HG03039 (cell line): Measurements from ENCODE around the gene NUFIP1.
"Not testable (repeated sequence)": the region's sequence is repeated elsewhere in the genome, so short reads cannot be mapped to it uniquely, and the experiment has no call there.

Experiments
- ATAC-seq: cut with Tn5 transposase; IDR thresholded peaks from one replicate; pipeline ENCODE4 v1.9.1; 2021; ENCODE audit warnings: mild to moderate bottlenecking, moderate library complexity; ENCODE audit not compliant: unreplicated experiment

The NUFIP1 gene

DNA sequence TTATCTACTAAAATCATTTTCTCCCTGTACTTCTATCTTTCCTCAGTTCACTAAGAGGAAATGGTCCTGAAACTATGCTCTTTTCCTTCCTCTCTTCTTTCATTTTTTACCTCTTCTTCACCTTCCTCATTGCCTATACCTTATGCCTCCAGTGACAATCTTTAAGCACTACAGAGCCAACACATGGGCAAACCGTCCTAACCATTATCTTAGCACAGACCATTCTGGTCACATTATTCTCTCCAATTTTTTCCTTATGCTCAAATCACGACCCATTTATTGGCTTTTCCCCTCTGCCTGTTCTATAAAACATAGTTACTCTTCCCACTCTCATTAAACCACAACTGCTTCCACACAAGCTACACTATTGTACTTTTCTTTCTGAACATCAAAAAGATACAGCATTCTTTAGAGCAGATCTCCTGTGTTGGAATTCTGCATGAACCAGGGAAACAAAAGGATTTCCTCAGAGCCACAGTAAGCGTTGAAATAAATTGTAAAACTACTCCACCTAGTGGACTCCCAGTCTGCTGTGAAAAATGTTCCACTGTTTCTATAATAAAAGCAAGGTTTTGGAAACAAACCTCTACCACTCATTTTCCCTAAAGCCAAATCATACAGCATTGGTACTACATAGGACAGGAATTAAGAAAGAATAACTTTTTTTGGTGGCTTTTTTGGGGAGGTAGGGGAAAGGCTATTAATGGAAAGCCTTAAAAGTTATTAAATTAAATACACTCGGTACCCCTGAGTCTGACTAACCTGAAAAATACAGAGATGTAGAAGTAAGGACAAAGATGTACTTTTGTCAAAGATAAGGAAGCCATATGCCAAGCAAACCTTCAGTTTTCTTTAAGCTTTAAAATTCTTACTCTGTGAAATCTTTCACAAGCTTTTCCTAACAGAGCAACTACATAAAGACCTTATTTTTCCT, 19.5 kb downstream of the NUFIP1 start:
- ATAC-seq: no peak

DNA sequence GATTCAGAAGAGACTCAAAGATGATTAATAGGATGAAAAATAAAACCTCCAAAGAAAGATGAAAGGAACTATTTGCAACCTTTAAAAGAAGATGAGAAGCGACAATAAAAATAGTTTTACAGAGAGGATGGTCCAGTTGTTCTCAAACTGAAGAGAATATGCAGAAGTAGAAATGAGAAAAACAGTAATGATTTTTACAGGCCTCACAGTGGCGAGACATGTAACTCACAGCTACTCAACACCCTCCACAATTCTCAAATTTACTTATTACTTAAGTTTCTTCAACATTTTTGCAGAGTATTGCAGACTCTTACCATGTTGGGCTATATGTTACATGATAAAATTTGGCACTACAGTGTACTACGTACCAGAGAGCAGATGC, 20.8 kb downstream of the NUFIP1 start:
- no peak for ATAC-seq

DNA sequence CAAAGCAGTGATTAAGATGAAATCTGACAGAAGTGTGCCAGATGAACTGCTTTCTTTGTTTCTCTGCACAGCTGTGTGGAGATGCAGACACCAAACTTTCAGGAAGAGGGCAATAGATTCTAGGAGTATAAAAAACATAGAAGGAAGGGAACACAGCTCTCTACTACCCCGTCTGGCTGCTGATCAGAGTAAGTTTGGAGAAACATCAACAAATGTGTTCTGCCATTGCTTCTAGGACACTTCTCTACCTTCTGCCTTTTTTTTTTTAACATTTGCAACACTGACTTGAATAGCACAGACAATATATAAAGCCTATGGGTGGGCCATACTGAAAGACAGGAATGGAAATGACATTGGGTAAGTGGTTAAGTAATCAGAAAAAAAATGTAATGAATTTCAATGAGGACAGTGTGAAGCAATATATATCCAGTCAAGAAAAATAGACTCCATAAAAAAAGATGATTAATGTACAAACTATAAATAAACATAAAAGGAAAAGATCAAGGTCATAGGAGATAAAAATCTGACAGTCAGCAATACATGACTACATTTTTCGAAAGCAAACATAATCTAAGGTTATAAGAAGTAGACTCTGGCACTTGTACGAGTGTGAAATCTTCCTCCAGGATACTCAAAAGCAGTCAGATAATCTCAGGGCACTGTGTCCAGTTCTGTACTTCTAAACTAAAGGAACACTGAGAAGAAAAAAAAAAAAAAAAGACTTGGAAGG, 21.4 kb downstream of the NUFIP1 start:
- ATAC-seq: no peak

DNA sequence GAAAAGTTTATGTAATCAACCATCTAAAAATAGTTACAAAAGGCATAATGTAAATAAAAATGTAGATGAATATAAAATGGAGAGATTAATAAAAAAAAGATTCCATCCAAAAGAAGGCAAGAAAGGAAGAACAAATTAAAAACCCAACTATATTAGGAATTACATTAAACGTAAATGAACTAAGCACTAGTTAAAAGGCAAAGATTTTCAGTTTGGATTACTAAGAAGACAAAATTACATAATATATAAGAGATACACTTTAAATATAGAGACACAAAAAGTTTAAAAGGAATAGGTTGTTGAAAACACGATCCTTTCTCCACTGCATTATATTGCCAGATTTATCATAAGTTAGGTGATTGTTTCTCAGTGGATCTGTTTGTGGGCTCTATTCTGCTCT, 27.3 kb downstream of the NUFIP1 start:
- no peak for ATAC-seq

DNA sequence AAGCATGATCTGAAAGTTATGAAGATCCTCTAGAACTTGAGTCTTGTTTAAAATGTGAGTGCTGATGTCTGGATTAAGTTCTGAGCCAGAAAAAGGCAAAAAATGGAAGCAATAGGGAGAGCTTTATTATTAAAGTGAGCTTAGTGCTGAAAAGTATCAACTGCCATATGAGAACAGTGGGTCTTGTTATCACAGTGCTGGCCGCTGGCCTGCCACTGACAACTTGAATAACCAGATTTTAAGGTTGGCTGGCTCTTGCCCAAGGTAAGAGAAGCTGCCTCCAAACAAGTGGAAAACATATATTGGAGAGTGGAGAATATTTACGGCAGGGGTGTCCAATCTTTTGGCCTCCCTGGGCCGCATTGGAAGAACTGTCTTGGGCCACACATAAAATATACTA, 33.9 kb downstream of the NUFIP1 start:
- no peak for ATAC-seq

DNA sequence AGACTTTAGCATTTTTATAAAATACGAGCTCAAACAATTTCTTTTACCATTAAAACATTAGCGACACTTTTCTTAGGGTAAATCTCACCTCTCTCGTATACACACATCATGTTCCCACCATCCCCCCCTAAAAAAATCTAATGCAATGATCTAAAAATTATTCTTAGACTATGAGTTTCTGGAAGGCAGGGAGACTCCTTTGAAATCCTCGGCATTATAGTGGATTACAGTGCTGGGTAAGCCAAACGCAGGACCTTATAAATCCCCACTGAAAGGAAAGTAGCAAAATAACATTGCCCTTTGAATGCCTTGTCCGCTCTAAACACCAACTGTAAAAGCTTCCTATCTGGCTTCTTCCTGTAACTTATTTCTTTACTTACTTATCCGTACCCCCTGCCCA, 35.0 kb downstream of the NUFIP1 start:
- no peak for ATAC-seq

DNA sequence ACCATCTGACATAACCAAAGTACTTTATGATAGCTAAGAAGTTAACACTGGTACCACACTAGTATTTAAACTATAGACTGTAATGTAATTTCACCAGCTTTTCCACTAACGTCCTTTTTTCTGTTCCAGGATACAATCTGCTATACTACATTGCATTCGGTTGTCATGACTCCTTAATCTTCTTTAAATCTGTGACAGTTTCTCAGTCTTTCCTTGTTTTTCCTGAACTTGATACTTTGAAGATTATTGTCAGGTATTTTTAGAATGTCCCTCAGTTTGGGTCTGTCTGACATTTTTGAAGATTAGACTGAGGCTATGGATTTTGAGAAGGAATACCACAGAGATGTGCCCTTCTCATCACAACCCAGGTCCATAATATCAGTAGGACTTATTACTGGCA, 36.6 kb downstream of the NUFIP1 start:
- no peak for ATAC-seq

DNA sequence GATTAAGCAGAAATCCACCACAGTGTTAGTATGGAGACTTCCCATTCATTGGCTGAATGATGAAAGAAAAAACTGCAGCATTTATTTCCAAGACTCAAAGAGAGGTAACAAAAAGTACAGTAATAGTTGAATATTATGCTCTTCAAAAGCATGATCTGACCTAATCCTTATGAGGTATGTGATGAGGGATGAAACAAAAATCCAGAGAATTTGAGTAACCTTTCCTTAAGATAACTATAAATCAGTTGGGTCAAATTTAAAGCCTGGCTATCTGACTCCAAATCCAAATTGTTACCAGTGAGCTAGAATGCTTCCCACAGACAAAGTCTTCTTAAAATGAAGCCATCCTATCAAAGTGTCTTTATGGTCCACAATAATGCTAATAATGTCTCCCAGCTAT, 38.1 kb downstream of the NUFIP1 start:
- ATAC-seq: no peak

DNA sequence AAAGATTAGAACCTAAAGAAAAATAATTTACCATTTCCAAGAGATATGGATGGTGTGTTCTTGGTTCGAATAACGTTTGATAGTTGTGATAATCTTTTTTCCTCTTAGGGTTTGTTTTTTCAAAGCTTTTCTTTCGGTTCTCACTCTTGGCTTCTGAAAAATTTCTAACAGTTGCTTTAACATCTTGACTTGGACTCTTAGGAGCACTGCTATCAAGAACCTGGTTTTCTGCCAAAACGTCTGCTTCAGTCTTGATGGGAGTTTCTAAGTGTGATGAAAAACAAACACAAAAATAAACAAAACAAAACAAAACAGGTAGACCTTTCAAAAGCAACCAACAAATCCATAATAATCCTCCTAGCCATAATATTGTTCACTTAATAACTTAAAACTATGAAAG, 45.9 kb downstream of the NUFIP1 start:
- ATAC-seq: not testable (repeated sequence)

DNA sequence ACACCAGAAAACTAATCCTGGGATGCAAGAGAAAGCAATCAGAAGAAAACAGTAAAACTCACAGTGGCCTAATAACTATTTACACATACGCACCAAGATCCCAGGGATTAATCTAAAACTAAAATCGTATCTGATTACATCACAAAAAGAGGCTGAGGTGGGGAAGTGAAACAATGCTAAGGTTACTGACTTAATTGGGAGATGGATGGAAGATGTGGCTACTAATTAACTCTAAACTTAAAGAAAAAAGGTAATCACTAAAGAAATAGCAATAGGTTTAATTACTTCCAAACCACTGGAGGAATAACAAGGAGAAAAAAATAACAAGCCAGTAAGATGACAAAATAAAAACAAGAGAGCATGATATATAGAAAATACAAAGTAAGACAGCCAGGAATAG, 50.4 kb downstream of the NUFIP1 start:
- no peak for ATAC-seq

DNA sequence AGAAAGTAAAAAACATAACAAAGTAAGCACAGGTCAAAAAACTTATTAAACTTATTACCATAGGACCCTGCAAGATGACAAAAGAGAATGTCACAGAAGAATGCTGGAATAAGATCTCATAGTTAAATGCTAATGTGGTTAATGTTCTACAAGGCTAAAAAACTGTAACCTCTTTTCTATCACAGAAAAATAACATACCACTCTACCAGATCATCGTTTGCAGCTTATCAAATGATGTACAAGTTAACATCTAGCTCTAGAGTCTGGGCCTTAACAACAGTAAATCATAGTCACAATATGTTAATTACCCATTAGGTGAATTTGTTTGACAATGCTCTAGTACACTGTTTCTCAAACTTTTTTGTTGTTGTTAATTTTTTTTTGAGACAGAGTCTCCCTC, 53.0 kb downstream of the NUFIP1 start:
- ATAC-seq: no peak

DNA sequence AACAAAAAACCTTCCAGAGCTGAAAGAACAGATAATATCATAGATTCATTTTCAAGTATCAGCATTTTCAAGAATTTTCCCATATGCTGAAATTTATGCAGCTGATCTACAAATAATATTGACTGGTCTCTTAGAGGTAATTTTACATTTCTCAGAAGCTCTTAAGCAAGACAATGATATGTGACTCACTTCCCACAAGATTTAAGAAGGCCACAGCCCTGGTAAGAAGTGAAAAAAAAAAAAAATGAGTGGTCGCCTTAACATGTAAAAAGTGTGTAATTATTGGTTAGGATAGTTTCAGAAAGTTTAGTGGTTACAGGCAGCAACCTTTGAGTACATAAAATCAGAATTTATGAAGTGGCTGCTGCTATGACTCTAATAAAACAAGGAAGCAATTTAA, 54.5 kb downstream of the NUFIP1 start:
- ATAC-seq: no peak

DNA sequence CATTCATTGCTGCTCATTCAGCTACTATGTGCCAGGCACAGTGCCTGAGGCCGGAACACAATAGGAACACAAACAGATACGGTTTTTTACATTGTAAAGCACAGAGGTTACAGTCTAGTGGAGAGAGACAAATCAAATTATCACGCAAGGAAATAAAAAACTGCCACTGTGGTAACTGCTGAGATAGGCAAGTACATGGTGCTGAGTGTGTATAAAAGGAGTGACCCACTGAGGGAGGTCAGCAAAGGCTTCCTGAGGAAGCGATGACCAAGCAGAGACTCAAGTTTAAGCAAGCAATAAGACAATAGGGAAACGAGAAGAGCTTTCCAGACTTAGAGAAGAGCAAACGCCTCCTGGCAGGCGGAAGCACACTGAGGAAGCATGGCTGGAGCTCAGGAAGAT, 56.4 kb downstream of the NUFIP1 start:
- ATAC-seq: no peak

DNA sequence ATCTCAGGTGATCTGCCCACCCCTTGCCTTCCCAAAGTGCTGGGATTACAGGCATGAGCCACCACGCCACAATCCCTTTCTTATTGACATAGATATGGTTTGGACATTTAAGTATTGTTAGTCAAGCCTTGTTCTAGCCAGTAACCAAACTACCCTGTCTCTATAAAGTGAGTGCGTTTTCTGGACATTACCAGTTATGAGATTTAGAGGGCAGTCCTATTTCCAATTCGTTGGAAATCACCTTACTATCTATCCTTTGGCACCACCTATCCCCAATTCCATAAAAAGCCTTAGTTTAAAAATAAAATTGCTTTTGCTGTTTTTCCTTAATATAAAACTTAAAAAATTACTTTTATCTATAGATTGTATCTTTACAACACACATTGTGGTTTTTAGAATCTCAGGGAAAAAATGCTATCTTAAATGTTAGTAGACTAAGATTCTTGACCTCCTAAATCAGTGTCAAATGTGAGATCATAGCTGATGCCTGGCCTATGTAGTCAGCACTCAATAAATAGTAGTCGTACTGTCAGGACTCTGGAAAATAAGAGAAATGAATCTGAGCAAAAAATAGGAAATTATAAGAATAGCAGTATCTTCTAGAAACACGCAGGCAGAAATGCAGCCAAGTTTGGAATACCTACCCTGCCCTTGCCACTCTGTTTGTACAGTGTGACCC, 57.0 kb downstream of the NUFIP1 start:
- ATAC-seq: no peak

DNA sequence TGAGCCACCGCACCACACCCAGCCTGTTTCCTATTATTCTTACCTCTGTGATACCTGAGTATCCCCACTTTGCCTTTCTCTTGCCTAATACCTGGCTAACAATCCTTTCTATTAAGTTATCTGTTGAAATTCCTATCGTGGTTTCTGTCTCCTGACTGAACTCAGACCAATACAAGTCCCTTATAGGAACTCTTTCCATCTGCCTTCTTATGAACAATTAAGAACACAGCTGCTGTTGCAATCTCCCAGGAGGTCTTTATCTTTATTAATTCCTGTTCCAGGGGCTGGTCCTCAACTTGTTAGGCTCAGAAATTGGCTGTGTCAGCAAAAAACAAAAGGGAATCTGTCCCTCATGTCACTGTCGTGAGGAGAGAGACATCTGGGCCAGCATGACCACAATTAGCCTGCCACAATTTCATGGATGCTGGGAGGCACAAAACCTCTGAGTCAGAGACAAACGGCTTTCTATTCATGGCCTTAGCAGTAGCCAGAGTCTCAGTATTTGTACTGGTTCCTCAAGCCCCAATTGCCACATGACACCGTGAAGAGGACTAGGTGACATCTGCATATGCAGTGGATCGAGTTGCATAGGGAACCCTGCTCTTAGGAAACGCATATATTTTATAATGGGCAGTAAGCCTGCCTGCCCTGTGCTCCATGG, 58.2 kb downstream of the NUFIP1 start:
- no peak for ATAC-seq

DNA sequence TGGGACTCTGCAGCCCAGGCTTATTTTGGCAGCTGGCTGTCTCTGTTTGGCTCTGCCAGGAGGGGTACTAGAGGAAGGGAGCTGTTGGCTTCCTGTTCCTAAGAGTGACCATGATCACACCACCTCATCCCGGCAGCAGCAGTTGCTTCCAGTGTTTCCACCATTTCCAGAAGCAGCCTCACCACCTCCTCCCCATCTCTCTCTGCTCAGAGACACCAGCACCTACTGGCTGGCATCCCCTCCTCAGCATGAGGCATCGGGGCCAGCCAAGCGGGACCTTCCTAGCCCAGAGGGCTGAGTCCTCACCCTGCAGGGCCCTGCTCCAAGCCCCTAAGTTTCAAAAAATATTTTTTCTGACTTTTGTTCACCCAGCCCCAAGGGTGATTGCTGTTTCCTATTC, 59.0 kb downstream of the NUFIP1 start:
- no peak for ATAC-seq

DNA sequence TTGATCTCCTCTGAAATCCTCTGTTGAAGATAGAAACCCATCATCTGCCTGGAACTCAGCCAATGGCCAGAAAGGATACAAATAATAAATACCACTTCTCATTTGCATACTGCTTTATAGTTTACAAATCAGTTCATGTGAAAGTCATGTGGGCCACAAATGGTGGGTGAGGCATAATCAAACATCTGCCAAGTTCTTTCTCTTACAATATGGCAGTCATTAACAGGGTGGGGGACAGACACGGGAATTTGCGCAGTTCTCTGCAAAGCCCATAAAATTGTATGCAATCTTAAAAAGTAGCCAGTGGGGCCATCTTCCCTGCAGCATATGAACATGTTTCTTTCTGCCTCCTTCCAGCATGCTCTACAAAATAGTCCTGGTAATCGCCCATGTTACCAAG, 59.6 kb downstream of the NUFIP1 start:
- ATAC-seq: no peak

DNA sequence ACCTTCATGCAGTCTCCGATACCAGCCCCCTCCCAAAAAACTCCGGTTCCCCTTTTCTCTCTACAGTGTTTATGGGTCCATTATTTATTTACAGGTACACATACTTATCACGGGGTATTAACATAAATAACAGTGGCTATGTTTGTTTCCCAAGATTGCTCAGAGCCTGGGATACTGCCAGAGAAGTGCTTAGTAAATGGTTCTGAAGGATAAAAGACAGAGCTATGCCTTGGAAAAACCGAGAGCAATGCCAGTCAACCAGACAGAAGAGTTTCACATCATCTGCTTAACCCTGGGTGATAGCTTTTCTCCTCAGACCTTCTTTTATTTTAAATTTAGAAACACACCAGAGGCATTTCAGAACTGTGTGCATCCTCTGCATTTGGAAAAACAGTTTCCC, 61.3 kb downstream of the NUFIP1 start:
- no peak for ATAC-seq

DNA sequence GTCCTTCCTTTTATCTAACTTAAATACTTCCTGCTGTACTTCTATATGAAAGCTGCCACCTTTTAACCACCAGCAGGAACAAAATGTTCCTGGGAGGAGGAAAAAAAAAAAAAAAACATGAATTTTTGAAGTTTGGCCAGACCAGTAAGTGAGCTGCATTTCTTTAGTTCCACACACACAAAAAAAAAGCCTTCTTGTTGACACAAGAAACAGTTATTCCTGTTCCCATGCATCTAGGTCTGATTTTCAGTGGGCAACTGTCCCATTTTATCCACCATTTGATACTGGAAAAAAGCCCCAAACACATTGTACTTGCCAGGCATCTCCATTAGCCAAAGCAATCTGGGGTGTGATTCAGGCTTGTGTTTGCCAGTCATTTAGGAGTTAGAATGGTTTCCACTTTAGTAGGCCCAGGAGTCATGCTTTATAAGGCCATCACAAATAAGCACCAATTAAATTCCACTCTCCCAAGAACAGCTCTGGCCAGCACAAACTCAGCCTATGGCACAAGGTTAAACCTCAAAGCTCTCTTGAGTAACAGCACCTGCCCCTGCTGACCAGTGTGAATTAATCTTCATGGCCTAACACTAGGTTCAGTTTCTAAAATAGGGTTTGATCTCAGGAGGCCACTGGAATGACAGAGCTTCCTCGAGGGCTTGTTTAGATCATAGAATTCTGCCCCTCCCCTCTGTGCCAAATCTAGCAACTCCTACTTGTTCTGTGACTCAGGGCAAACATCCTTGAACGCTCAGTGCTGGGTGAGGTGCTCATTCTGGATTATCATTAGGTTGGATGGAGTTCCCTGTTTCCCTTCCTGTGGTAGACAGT, 67.1 kb downstream of the NUFIP1 start:
- no peak for ATAC-seq

DNA sequence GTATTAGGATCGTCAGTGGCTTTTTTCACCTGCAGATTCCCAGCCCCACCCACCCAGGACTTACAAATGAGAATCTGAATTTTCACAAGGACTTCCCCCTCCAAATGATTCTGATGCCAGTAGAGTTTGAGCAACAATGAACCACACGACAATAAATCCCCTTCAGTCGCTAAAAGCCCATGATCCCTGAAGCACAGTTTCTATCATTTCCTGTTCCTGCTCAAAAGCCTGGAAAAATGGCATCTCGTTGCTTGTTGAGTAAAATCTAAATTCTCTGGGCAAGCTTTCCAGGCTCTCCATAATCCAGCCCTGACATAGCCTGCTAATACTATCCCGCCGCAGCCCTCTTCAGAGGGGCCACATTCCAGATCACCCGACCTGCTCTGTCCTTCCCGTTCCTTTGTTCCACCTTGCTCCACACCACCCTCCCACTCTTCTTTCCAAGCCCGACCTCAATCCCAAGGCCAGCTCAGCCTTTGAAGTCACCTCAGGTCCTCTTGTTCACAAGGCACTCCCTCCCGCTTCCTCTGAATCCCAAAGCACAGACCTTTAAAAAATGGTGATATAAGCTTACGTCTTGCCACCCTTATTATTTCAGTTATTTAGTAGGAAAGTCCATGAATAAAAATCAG, 67.9 kb downstream of the NUFIP1 start:
- ATAC-seq: no peak
